ENCODE results near the gene UFSP1. TPM values are rescaled to one million over a fixed set of nuclear protein-coding genes. Genes with fewer than 3 reads are reported as not detected.

The UFSP1 gene
- total and polyA plus RNA-seq, 7 donors, result 2.5 to 8.0 (median 5.4) TPM

GRCh38 chr7:100840470-100841100, 48.9 kb downstream of the UFSP1 start:
- H3K4me1 ChIP-seq, result no peaks in the 10 kb centered on the region
- no peak for ATAC-seq
- no peaks in the 10 kb centered on the region for H3K9me3 ChIP-seq
- intact Hi-C loops (cut with DNase I), result no loop called here
- no peaks in the 10 kb centered on the region for H3K27me3 ChIP-seq (ENCODE audit: insufficient read depth in 3 of 3, low read length in 2 of 3)
- 67 to 73% (median 71%) methylated on average over 8 of the region's 8 CpGs for WGBS, 3 donors
- no peak overlapping the region for H3K4me3 ChIP-seq
- TF ChIP-seq CTCF (IDR thresholded peaks at IDR 0.05), result no peak
- H3K36me3 ChIP-seq (ENCODE audit: insufficient read depth in 1 of 2, low read depth in 1 of 2), result no peaks in the 10 kb centered on the region
- peak in 1 of 2 donors; percentile 7 for DNase-seq
- H3K27ac ChIP-seq, result no peak overlapping the region

GRCh38 chr7:100839361-100839760, 50.2 kb downstream of the UFSP1 start:
- H3K27ac ChIP-seq, result no peak overlapping the region
- DNase-seq, result peak in 1 of 2 donors; percentile 19
- H3K9me3 ChIP-seq, result no peaks in the 10 kb centered on the region
- H3K4me1 ChIP-seq, result no peaks in the 10 kb centered on the region
- no peak overlapping the region for H3K4me3 ChIP-seq
- no peak for TF ChIP-seq CTCF (IDR thresholded peaks at IDR 0.05)
- WGBS, 3 donors, result 93 to 95% (median 93%) methylated on average over 18 of the region's 18 CpGs
- intact Hi-C loops (cut with DNase I), result no loop called here
- no peaks in the 10 kb centered on the region for H3K36me3 ChIP-seq (ENCODE audit: insufficient read depth in 1 of 2, low read depth in 1 of 2)
- no peaks in the 10 kb centered on the region for H3K27me3 ChIP-seq (ENCODE audit: insufficient read depth in 3 of 3, low read length in 2 of 3)
- ATAC-seq, result no peak

Other genes with a start within 250 kb of the UFSP1 start
- not detected for gene TFR2, start 248.2 kb downstream of the UFSP1 start, total RNA-seq
- under 1 TPM in 2 of 3 donors, not detected in 1; 0.04 to 0.36 TPM for gene TFR2, start 248.2 kb downstream of the UFSP1 start, polyA plus RNA-seq
- not detected for gene ACTL6B, start 233.3 kb downstream of the UFSP1 start, total RNA-seq
- gene ACTL6B, start 233.3 kb downstream of the UFSP1 start, polyA plus RNA-seq, result under 1 TPM in 1 of 3 donors, not detected in 2; 0.03 TPM
- gene GNB2, start 216.0 kb downstream of the UFSP1 start, total RNA-seq, result 100 to 1,000 TPM in 3 of 4 donors, 10 to 100 TPM in 1; 87.1 to 130 (median 121) TPM
- 100 to 1,000 TPM; 112 to 148 (median 117) TPM for gene GNB2, start 216.0 kb downstream of the UFSP1 start, polyA plus RNA-seq
- 10 to 100 TPM; 18.0 to 39.1 (median 23.9) TPM for gene GIGYF1, start 195.5 kb downstream of the UFSP1 start, total RNA-seq
- gene GIGYF1, start 195.5 kb downstream of the UFSP1 start, polyA plus RNA-seq, result 10 to 100 TPM in 2 of 3 donors, 1 to 10 TPM in 1; 9.9 to 16.1 (median 10.5) TPM
- gene POP7, start 183.6 kb downstream of the UFSP1 start, total RNA-seq, result 10 to 100 TPM; 28.4 to 44.4 (median 39.4) TPM
- 100 to 1,000 TPM in 1 of 3 donors, 10 to 100 TPM in 2; 74.1 to 129 (median 86.0) TPM for gene POP7, start 183.6 kb downstream of the UFSP1 start, polyA plus RNA-seq
- not detected for gene EPO, start 169.2 kb downstream of the UFSP1 start, total RNA-seq
- gene EPO, start 169.2 kb downstream of the UFSP1 start, polyA plus RNA-seq, result not detected
- not detected for gene ZAN, start 156.1 kb downstream of the UFSP1 start, total RNA-seq
- not detected for gene ZAN, start 156.1 kb downstream of the UFSP1 start, polyA plus RNA-seq
- gene EPHB4, start 62.2 kb downstream of the UFSP1 start, total RNA-seq, result 10 to 100 TPM; 10.3 to 13.9 (median 11.3) TPM
- 1 to 10 TPM; 5.1 to 9.2 (median 5.1) TPM for gene EPHB4, start 62.2 kb downstream of the UFSP1 start, polyA plus RNA-seq
- 1 to 10 TPM; 2.9 to 4.7 (median 3.9) TPM for gene SLC12A9, start 37.0 kb downstream of the UFSP1 start, total RNA-seq
- gene SLC12A9, start 37.0 kb downstream of the UFSP1 start, polyA plus RNA-seq, result 1 to 10 TPM; 2.2 to 3.3 (median 2.5) TPM
- 1 to 10 TPM; 5.0 to 8.8 (median 6.8) TPM for gene TRIP6, start 22.3 kb downstream of the UFSP1 start, total RNA-seq
- gene TRIP6, start 22.3 kb downstream of the UFSP1 start, polyA plus RNA-seq, result 1 to 10 TPM; 4.3 to 7.1 (median 5.3) TPM
- 10 to 100 TPM; 46.8 to 79.8 (median 61.0) TPM for gene SRRT, start 14.6 kb downstream of the UFSP1 start, total RNA-seq
- 10 to 100 TPM; 48.2 to 58.1 (median 51.2) TPM for gene SRRT, start 14.6 kb downstream of the UFSP1 start, polyA plus RNA-seq
- 10 to 100 TPM; 21.4 to 99.2 (median 36.8) TPM for gene ACHE, start 6.2 kb upstream of the UFSP1 start, total RNA-seq
- 10 to 100 TPM; 10.7 to 23.8 (median 14.2) TPM for gene ACHE, start 6.2 kb upstream of the UFSP1 start, polyA plus RNA-seq
- under 1 TPM; 0.10 to 0.79 (median 0.30) TPM for gene MUC3A, start 59.8 kb upstream of the UFSP1 start, total RNA-seq
- gene MUC3A, start 59.8 kb upstream of the UFSP1 start, polyA plus RNA-seq, result under 1 TPM; 0.22 to 0.37 (median 0.30) TPM
- gene MUC12, start 79.8 kb upstream of the UFSP1 start, total RNA-seq, result under 1 TPM in 2 of 4 donors, not detected in 2; 0.02 to 0.13 TPM
- gene MUC12, start 79.8 kb upstream of the UFSP1 start, polyA plus RNA-seq, result under 1 TPM in 1 of 3 donors, not detected in 2; 0.09 TPM
- under 1 TPM in 1 of 4 donors, not detected in 3; 0.02 TPM for gene MUC17, start 130.4 kb upstream of the UFSP1 start, total RNA-seq
- under 1 TPM in 1 of 3 donors, not detected in 2; 0.03 TPM for gene MUC17, start 130.4 kb upstream of the UFSP1 start, polyA plus RNA-seq
- gene TRIM56, start 195.8 kb upstream of the UFSP1 start, total RNA-seq, result 10 to 100 TPM; 10.1 to 15.7 (median 13.8) TPM
- gene TRIM56, start 195.8 kb upstream of the UFSP1 start, polyA plus RNA-seq, result 10 to 100 TPM in 1 of 3 donors, 1 to 10 TPM in 2; 3.2 to 13.3 (median 5.8) TPM
- gene SERPINE1, start 237.4 kb upstream of the UFSP1 start, total RNA-seq, result 10 to 100 TPM in 1 of 4 donors, 1 to 10 TPM in 3; 7.1 to 14.4 (median 7.4) TPM
- 100 to 1,000 TPM in 1 of 3 donors, 1 to 10 TPM in 2; 4.3 to 269 (median 5.9) TPM for gene SERPINE1, start 237.4 kb upstream of the UFSP1 start, polyA plus RNA-seq